Natural killer cell treated with Interleukin-12 subunit alpha and Interleukin-12 subunit beta and Interleukin-15 and Interleukin-18, amount 100 ng/mL, for 72 hours (primary cell): Measurements from ENCODE around the gene SPON1. TPM values are rescaled to one million over a fixed set of nuclear protein-coding genes. Genes with fewer than 3 reads are reported as not detected.

ENCODE experiments used
- ATAC-seq, 2 donors: fragments of 150-1000 bp; cut with Tn5 transposase in 1 of 2; sonication (Bioruptor Pico), chemical (Tn5 transposase) in 1 of 2; 2 replicates each; pipeline ENCODE4 v1.10.0; 2021
- DNase-seq: peaks from one replicate; pipeline ENCODE4 v3.0.0; 2022; ENCODE audit warnings: low spot score
- H3K27ac Mint-ChIP-seq, 2 donors: 1 replicate in 1 of 2; 2 replicates in 1 of 2; pipeline ENCODE4 v1.8.0; 2022; ENCODE audit warnings: mixed read lengths in 2 of 2, mild to moderate bottlenecking in 1 of 2, moderate library complexity in 1 of 2
- H3K27me3 Mint-ChIP-seq, 2 donors: 1 replicate in 1 of 2; 2 replicates in 1 of 2; pipeline ENCODE4 v1.8.0; 2022; ENCODE audit warnings: mixed read lengths in 2 of 2
- H3K36me3 Mint-ChIP-seq: one replicate; pipeline ENCODE4 v1.8.0; 2022; ENCODE audit warnings: mixed read lengths
- H3K4me1 Mint-ChIP-seq, 2 donors: 1 replicate in 1 of 2; 2 replicates in 1 of 2; pipeline ENCODE4 v1.8.0; 2022; ENCODE audit warnings: low read depth in 2 of 2, mixed read lengths in 2 of 2, mild to moderate bottlenecking in 1 of 2
- H3K4me3 Mint-ChIP-seq: one replicate; pipeline ENCODE4 v1.8.0; 2022; ENCODE audit warnings: mixed read lengths
- H3K9me3 Mint-ChIP-seq: 2 replicates; pipeline ENCODE4 v1.8.0; 2022; ENCODE audit warnings: mixed read lengths
- total RNA-seq, 2 donors: library from RNA; stranded (reverse); gene quantifications; one replicate each; pipeline ENCODE4 v1.2.3, GENCODE V29; 2022

SPON1 gene
- total RNA-seq, 2 donors from 2014 or later, result 0.10 TPM; not detected in 1

GRCh38 chr11:14102766-14103165 lies 140.2 kb downstream of the SPON1 start:
- Mint-ChIP-seq H3K9me3 (no peaks in the 10 kb centered on the region), H3K27ac (no peak overlapping the region), H3K4me1 (no peaks in the 10 kb centered on the region), H3K4me3 (no peak overlapping the region), H3K27me3 (peaks cover 7 to 17% of the 10 kb centered on the region in 2 donors), H3K36me3 (no peaks in the 10 kb centered on the region)
- ATAC-seq (no peak), DNase-seq (no peak)

- ATAC-seq, result no peak
- no peak overlapping the region for H3K4me3 Mint-ChIP-seq
Observed at GRCh38 chr11:14105446-14105845, 142.9 kb downstream of the SPON1 start.

GRCh38 chr11:14106303-14107049 lies 144.0 kb downstream of the SPON1 start:
- DNase-seq (no peak), ATAC-seq (no peak)
- no peaks in the 10 kb centered on the region for H3K9me3 Mint-ChIP-seq
- no peaks in the 10 kb centered on the region for H3K4me1 Mint-ChIP-seq
- no peak overlapping the region for H3K4me3 Mint-ChIP-seq
- no peak overlapping the region for H3K27ac Mint-ChIP-seq
- H3K36me3 Mint-ChIP-seq, result no peaks in the 10 kb centered on the region
- H3K27me3 Mint-ChIP-seq, result peaks cover 7 to 24% of the 10 kb centered on the region in 2 donors

More at GRCh38 chr11:14105446-14105845, 142.9 kb downstream of the SPON1 start:
- peaks cover 9 to 17% of the 10 kb centered on the region in 2 donors for H3K27me3 Mint-ChIP-seq
- DNase-seq, result no peak
- no peaks in the 10 kb centered on the region for H3K36me3 Mint-ChIP-seq
- no peaks in the 10 kb centered on the region for H3K9me3 Mint-ChIP-seq
- no peaks in the 10 kb centered on the region for H3K4me1 Mint-ChIP-seq
- H3K27ac Mint-ChIP-seq, result no peak overlapping the region

DNA sequence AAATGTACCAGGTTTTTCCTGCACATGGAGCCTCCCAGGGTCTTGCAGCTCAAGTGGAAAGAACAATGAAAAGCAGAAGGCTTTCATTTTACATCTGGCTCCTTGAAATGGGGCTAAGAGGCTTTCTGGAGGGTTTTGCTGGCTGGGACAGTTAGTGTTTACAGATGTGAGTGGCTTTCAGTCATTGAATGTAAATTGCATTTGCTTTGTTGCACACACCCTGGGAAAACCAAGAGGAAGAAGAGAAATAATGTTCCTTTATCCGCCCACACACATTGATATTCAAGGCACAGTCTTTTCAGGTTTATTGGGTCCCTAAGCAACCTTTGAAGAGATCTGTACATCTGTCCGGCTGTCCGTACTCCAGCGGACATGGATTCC lies 144.5 kb downstream of the SPON1 start:
- DNase-seq (no peak), ATAC-seq (no peak)
- Mint-ChIP-seq H3K4me1 (no peaks in the 10 kb centered on the region), H3K27ac (no peak overlapping the region), H3K4me3 (no peak overlapping the region), H3K9me3 (no peaks in the 10 kb centered on the region), H3K36me3 (no peaks in the 10 kb centered on the region), H3K27me3 (peaks cover 6 to 24% of the 10 kb centered on the region in 2 donors)

DNA sequence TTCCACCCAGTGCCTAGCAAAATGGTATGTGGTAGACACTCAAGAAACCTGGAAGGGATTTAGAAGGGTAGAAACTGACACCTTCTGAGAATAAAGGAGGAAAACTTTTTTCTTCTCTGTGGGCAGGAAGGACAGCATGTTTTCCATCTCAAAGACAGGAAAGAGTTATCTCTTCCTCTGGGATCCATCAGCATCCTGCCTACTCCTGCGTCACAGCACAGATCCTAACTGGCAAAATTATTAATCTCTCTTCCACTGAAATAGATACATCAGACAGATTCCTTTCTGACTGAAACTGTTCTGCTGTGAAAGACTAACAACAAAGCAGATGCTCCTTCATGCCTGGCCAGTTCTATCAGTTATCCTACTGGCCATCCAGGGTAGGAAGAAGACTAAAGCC lies 147.2 kb downstream of the SPON1 start:
- no peak for DNase-seq
- Mint-ChIP-seq H3K27me3 (peaks cover 8 to 22% of the 10 kb centered on the region in 2 donors), H3K4me1 (no peaks in the 10 kb centered on the region), H3K4me3 (no peak overlapping the region), H3K36me3 (no peaks in the 10 kb centered on the region), H3K27ac (no peak overlapping the region), H3K9me3 (no peaks in the 10 kb centered on the region)
- ATAC-seq, result no peak

DNA sequence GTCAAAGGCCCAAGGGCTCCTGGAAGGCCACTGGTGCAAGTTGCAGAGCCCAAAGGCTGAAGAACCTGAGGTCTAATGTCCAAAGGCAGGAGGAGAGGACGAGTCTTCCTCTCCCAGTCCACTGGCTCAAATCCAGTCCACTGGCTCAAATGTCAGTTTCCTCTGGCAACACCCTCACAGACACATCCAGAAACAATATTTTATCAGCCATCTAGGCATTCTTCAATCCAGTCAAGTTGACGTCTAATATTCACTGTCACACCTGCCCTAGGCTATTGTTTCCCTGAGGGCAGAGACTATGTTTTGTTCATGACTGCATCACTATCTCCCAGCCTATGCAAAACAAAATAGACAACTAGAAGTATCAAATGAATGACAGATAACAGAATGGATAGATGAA lies 148.1 kb downstream of the SPON1 start:
- no peak for ATAC-seq
- H3K36me3 Mint-ChIP-seq, result no peaks in the 10 kb centered on the region

DNA sequence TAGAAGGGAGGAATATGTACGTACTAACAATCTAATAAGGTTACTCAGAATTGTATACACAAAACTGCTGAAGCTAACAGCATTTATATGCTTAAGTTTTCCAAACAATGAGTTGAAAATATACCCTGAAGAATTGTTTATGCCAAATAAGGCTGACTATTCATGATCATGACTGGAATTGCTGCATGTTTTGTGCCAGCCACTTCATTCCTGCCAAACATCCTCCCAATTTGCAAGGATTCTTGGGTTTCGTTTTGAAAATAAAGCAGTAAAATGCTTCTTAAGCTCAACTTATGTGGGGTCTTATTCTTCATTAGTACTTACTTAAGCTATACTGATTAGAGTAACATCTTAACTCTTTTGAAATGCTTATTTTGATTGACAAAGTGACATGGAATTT lies 149.0 kb downstream of the SPON1 start:
- no peak overlapping the region for H3K4me3 Mint-ChIP-seq
- no peaks in the 10 kb centered on the region for H3K9me3 Mint-ChIP-seq
- peaks cover 5 to 24% of the 10 kb centered on the region in 2 donors for H3K27me3 Mint-ChIP-seq
- no peak overlapping the region for H3K27ac Mint-ChIP-seq
- ATAC-seq (no peak), DNase-seq (no peak)
- H3K36me3 Mint-ChIP-seq, result no peaks in the 10 kb centered on the region
- H3K4me1 Mint-ChIP-seq, result no peaks in the 10 kb centered on the region

More for the DNA sequence above, 148.1 kb downstream of the SPON1 start:
- Mint-ChIP-seq H3K4me1 (no peaks in the 10 kb centered on the region), H3K27ac (no peak overlapping the region), H3K4me3 (no peak overlapping the region), H3K27me3 (peaks cover 4 to 16% of the 10 kb centered on the region in 2 donors), H3K9me3 (no peaks in the 10 kb centered on the region)
- DNase-seq, result no peak

GRCh38 chr11:14112721-14113120 lies 150.2 kb downstream of the SPON1 start:
- no peaks in the 10 kb centered on the region for H3K36me3 Mint-ChIP-seq
- DNase-seq (no peak), ATAC-seq (no peak)
- H3K4me1 Mint-ChIP-seq, result no peaks in the 10 kb centered on the region
- no peak overlapping the region for H3K27ac Mint-ChIP-seq
- H3K9me3 Mint-ChIP-seq, result no peaks in the 10 kb centered on the region
- H3K27me3 Mint-ChIP-seq, result peaks cover 6 to 36% of the 10 kb centered on the region in 2 donors
- no peak overlapping the region for H3K4me3 Mint-ChIP-seq

DNA sequence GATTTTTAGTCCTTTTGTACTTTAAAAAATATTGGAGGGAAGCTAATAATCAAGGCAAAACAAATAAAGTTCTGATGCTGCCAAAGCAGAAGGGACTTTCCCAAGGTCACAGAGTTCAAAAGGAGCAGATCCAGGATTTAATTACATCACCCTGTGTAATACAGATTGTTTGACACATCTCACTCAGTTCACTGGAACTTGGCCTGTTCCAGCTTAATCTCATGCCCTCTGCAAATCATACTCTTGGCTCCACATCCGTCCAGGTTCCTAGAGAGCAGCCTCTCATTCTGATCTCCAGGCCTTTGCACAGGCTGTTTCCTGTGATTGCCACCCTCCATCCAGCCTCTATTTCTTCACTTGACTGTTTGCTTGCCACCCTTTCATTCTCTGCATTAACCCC lies 151.7 kb downstream of the SPON1 start:
- DNase-seq, result no peak
- H3K27me3 Mint-ChIP-seq, result peaks cover 10 to 46% of the 10 kb centered on the region in 2 donors
- no peaks in the 10 kb centered on the region for H3K4me1 Mint-ChIP-seq
- no peak for ATAC-seq
- H3K9me3 Mint-ChIP-seq, result no peaks in the 10 kb centered on the region
- H3K27ac Mint-ChIP-seq, result no peak overlapping the region
- no peak overlapping the region for H3K4me3 Mint-ChIP-seq
- no peaks in the 10 kb centered on the region for H3K36me3 Mint-ChIP-seq

DNA sequence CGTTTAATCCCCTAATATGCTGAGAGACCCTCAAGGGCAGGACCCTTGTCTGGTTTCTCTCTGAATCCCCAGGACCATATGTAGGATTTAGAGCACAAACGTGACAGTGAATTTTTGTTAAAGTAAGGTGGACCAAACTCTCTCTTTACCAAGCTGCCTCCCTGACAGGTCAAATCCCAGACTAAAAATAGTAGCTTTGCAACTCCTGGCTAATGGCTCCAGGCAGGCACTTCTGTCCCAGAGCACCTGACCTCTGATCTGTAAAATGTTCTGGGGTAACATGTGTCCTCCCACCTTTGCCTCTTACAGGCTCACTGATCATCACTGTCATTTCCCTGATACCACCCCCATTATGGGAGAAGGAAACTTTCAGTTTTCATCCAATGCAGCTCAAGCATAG lies 152.3 kb downstream of the SPON1 start:
- no peaks in the 10 kb centered on the region for H3K36me3 Mint-ChIP-seq
- H3K27me3 Mint-ChIP-seq, result peaks cover 10 to 46% of the 10 kb centered on the region in 2 donors
- no peak overlapping the region for H3K27ac Mint-ChIP-seq
- no peaks in the 10 kb centered on the region for H3K9me3 Mint-ChIP-seq
- no peak overlapping the region for H3K4me3 Mint-ChIP-seq
- DNase-seq (no peak), ATAC-seq (no peak)
- H3K4me1 Mint-ChIP-seq, result no peaks in the 10 kb centered on the region

DNA sequence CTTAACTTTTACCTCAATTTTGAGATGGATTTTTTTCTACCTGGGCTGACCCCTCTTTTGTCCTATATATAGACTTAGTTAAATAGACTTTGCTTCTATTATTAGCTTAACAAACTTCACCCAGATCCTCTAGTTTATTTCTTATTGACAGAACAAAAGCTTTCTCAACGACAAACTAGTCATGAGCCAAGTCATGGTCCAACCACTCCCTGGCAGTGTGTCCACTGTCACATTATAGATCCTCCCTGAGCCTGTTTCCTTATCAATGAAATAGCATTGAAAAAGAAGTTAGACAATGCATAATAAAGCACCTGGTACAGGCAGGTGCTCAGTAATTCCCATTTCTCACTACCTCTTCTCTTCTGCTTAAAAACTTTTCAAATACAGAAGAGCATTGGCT lies 155.1 kb downstream of the SPON1 start:
- no peaks in the 10 kb centered on the region for H3K9me3 Mint-ChIP-seq

GRCh38 chr11:14118072-14118471 lies 155.5 kb downstream of the SPON1 start:
- H3K36me3 Mint-ChIP-seq, result no peaks in the 10 kb centered on the region
- H3K9me3 Mint-ChIP-seq, result no peaks in the 10 kb centered on the region
- DNase-seq (no peak), ATAC-seq (no peak)
- H3K27me3 Mint-ChIP-seq, result peaks cover 8 to 38% of the 10 kb centered on the region in 2 donors
- no peaks in the 10 kb centered on the region for H3K4me1 Mint-ChIP-seq
- no peak overlapping the region for H3K27ac Mint-ChIP-seq
- H3K4me3 Mint-ChIP-seq, result no peak overlapping the region

More for the DNA sequence above, 155.1 kb downstream of the SPON1 start:
- ATAC-seq (no peak), DNase-seq (no peak)
- no peak overlapping the region for H3K27ac Mint-ChIP-seq
- H3K27me3 Mint-ChIP-seq, result peaks cover 10 to 38% of the 10 kb centered on the region in 2 donors
- no peaks in the 10 kb centered on the region for H3K36me3 Mint-ChIP-seq
- no peak overlapping the region for H3K4me3 Mint-ChIP-seq
- H3K4me1 Mint-ChIP-seq, result no peaks in the 10 kb centered on the region

DNA sequence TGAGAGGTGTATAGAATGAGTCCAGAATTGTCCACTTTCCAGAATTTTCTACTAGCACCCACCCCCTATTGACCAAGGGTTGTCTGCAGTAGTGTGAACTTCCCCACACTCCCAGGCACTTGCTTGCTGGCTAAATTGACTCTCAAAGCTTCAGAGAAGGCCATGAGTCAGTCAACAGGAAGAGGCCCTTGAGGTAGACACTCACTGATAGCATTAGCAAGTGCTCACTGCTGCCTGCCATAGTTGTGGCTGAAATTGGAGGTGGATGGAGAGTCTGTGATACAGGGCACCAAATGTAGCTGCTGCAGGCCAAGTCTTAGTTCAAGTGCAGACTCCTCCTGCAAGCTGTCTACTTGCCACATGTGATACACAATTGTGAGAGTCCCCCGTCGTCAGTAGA lies 156.8 kb downstream of the SPON1 start:
- peaks cover 8 to 36% of the 10 kb centered on the region in 2 donors for H3K27me3 Mint-ChIP-seq
- DNase-seq, result no peak
- H3K9me3 Mint-ChIP-seq, result no peaks in the 10 kb centered on the region
- H3K4me1 Mint-ChIP-seq, result no peaks in the 10 kb centered on the region
- no peak overlapping the region for H3K4me3 Mint-ChIP-seq
- ATAC-seq, result no peak
- no peaks in the 10 kb centered on the region for H3K36me3 Mint-ChIP-seq
- no peak overlapping the region for H3K27ac Mint-ChIP-seq

GRCh38 chr11:14124350-14124749 lies 161.8 kb downstream of the SPON1 start:
- no peak overlapping the region for H3K4me3 Mint-ChIP-seq
- ATAC-seq (no peak), DNase-seq (no peak)
- H3K9me3 Mint-ChIP-seq, result no peaks in the 10 kb centered on the region
- H3K27ac Mint-ChIP-seq, result no peak overlapping the region
- H3K4me1 Mint-ChIP-seq, result no peaks in the 10 kb centered on the region
- H3K36me3 Mint-ChIP-seq, result no peaks in the 10 kb centered on the region
- no peaks in the 10 kb centered on the region for H3K27me3 Mint-ChIP-seq

GRCh38 chr11:14124886-14125285 lies 162.4 kb downstream of the SPON1 start:
- H3K9me3 Mint-ChIP-seq, result no peaks in the 10 kb centered on the region
- no peak overlapping the region for H3K27ac Mint-ChIP-seq
- no peak for ATAC-seq
- no peak overlapping the region for H3K4me3 Mint-ChIP-seq
- no peaks in the 10 kb centered on the region for H3K4me1 Mint-ChIP-seq
- H3K36me3 Mint-ChIP-seq, result no peaks in the 10 kb centered on the region
- H3K27me3 Mint-ChIP-seq, result no peaks in the 10 kb centered on the region
- no peak for DNase-seq
